Measurements from ENCODE around the gene FAM193B. TPM values are rescaled to one million over a fixed set of nuclear protein-coding genes. Genes with fewer than 3 reads are reported as not detected.

The FAM193B gene
- total and polyA plus RNA-seq, 4 donors, result 14.3 to 31.8 (median 15.8) TPM

DNA sequence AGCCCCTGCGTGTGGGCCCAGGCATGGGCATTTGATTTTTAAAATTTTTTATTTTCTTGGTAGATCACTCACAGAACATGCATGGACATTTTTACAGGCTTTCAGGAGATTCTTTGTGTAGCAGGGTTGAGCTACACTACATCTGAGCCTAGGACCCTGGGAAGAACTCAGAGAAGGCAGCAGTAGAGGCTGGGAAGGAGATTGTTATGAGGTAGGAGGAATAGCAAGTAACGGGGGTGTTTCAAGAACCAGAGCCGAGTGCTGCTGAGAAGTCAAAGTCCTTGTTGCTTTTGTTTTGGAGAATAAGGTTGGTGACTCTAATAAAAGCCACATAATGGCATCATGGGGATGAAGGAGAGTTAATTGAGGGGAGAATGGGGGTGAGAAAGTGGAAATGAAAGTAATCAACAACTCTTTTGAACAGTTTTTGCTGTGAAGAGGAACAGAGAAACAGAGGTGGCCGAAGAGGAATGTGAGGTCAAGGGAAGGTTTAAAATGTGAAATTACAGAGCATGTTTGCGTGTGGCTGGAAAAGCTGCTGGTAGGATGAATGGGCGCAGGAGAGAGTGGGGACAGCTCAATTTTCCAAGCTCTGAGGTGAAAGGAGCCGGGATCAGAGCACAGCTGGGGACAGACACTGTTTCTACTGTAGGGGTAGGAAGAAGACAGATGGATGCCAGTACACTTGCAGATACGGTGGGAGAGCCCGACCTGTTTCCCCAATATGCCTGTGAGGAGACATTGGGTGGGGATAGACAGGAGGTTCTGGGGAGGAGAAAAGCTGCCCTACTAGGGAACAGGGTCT is 52.3 kb downstream of the FAM193B start:
- Histone ChIP-seq H3K36me3 (ENCODE audit: control insufficient read depth in 4 of 4, insufficient read depth in 3 of 4, low read depth in 1 of 4, low read length in 3 of 4) (no peaks in the 10 kb centered on the region), H3K27ac (ENCODE audit: low read depth in 1 of 2, low read length in 2 of 2) (no peak overlapping the region), H3K4me3 (ENCODE audit: low read depth in 1 of 3, low read length in 3 of 3) (no peak overlapping the region), H3K27me3 (ENCODE audit: control insufficient read depth in 4 of 4, insufficient read depth in 4 of 4, low read length in 3 of 4) (no peaks in the 10 kb centered on the region), H3K9ac (ENCODE audit: low read depth in 1 of 2, low read length in 2 of 2) (no peak overlapping the region), H3K9me3 (ENCODE audit: control insufficient read depth in 4 of 4, low read length in 3 of 4) (no peaks in the 10 kb centered on the region), H3K4me1 (ENCODE audit: control insufficient read depth in 4 of 4, insufficient read depth in 4 of 4, low read length in 3 of 4) (peaks cover 0 to 10% (median 4%) of the 10 kb centered on the region in 4 donors)
- DNase-seq (ENCODE audit: low spot score), result no peak
- 61% methylated on average over 9 of the region's 9 CpGs for whole genome bisulfite sequencing
- no peak for TF ChIP-seq GABPA (IDR thresholded peaks at IDR 0.05 in 1 of 2, conservative IDR thresholded peaks at IDR 0.05 in 1 of 2)

DNA sequence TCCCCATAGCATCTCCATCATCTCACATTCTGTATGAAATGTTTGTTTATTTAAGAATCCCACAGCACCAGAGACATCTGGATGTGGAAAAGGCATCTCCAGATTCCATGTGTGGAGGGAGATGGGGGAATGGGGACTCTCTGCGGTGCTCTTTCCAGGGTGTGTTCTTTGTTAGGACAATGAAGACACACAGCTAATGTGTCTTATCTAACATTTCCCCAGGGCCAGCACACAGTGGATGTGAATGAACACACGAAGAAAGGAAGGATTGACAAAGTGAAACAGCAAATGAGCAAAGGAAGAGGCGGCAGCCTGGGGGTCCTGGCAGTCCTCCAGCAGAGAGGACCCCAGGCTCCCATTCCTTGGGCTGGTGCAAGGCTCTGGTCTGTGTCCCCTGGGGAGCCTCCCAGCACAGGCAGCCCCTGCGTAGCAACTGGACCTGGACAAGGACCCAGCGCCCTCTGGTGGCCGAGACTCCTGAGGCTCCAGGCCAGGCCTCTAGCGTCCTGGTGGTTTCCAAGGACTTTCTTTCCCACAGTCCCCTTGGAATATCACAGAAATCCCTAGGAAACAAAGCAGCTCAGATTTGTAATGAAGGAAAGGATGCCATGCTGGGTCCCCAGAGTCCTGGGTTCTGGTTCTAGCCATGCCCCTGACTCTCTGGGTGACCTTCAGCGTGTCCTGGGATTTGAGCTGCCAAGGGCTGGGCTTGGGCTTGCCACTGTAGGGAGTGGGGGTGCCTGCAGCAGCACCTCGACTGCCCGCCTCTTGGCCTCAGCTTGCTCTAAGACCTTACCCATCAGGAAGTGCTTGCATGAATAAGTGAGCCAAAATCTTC is 53.5 kb downstream of the FAM193B start:
- H3K36me3 ChIP-seq (ENCODE audit: control insufficient read depth in 4 of 4, insufficient read depth in 3 of 4, low read depth in 1 of 4, low read length in 3 of 4), result no peaks in the 10 kb centered on the region
- H3K27me3 ChIP-seq (ENCODE audit: control insufficient read depth in 4 of 4, insufficient read depth in 4 of 4, low read length in 3 of 4), result no peaks in the 10 kb centered on the region
- H3K4me3 ChIP-seq (ENCODE audit: low read depth in 1 of 3, low read length in 3 of 3), result no peak overlapping the region
- no peak overlapping the region for H3K9ac ChIP-seq (ENCODE audit: low read depth in 1 of 2, low read length in 2 of 2)
- 23% methylated on average over 10 of the region's 10 CpGs for WGBS
- H3K27ac ChIP-seq (ENCODE audit: low read depth in 1 of 2, low read length in 2 of 2), result no peak overlapping the region
- peak; percentile 94 for DNase-seq (ENCODE audit: low spot score)
- TF ChIP-seq SP1 (IDR thresholded peaks at IDR 0.05) (no peak), HNF4G (IDR thresholded peaks at IDR 0.05) (no peak), HNF4A (conservative IDR thresholded peaks at IDR 0.05) (no peak), RXRA (IDR thresholded peaks at IDR 0.05) (no peak), EGR1 (IDR thresholded peaks at IDR 0.05; ENCODE audit: low read depth in 2 of 2) (no peak), GABPA (IDR thresholded peaks at IDR 0.05 in 1 of 2, conservative IDR thresholded peaks at IDR 0.05 in 1 of 2) (no peak), TAF1 (conservative IDR thresholded peaks at IDR 0.05) (no peak), JUND (IDR thresholded peaks at IDR 0.05) (no peak), RAD21 (IDR thresholded peaks at IDR 0.05) (peak; percentile 84 to 89)
- TF ChIP-seq, protein P1, sequence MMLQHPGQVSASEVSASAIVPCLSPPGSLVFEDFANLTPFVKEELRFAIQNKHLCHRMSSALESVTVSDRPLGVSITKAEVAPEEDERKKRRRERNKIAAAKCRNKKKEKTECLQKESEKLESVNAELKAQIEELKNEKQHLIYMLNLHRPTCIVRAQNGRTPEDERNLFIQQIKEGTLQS (IDR thresholded peaks at IDR 0.05), result no peak
- TF ChIP-seq, protein P2, sequence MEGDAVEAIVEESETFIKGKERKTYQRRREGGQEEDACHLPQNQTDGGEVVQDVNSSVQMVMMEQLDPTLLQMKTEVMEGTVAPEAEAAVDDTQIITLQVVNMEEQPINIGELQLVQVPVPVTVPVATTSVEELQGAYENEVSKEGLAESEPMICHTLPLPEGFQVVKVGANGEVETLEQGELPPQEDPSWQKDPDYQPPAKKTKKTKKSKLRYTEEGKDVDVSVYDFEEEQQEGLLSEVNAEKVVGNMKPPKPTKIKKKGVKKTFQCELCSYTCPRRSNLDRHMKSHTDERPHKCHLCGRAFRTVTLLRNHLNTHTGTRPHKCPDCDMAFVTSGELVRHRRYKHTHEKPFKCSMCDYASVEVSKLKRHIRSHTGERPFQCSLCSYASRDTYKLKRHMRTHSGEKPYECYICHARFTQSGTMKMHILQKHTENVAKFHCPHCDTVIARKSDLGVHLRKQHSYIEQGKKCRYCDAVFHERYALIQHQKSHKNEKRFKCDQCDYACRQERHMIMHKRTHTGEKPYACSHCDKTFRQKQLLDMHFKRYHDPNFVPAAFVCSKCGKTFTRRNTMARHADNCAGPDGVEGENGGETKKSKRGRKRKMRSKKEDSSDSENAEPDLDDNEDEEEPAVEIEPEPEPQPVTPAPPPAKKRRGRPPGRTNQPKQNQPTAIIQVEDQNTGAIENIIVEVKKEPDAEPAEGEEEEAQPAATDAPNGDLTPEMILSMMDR (IDR thresholded peaks at IDR 0.05; ENCODE audit: low read depth, low read length, missing input control), result peak; percentile 89
- TF ChIP-seq, protein P3, sequence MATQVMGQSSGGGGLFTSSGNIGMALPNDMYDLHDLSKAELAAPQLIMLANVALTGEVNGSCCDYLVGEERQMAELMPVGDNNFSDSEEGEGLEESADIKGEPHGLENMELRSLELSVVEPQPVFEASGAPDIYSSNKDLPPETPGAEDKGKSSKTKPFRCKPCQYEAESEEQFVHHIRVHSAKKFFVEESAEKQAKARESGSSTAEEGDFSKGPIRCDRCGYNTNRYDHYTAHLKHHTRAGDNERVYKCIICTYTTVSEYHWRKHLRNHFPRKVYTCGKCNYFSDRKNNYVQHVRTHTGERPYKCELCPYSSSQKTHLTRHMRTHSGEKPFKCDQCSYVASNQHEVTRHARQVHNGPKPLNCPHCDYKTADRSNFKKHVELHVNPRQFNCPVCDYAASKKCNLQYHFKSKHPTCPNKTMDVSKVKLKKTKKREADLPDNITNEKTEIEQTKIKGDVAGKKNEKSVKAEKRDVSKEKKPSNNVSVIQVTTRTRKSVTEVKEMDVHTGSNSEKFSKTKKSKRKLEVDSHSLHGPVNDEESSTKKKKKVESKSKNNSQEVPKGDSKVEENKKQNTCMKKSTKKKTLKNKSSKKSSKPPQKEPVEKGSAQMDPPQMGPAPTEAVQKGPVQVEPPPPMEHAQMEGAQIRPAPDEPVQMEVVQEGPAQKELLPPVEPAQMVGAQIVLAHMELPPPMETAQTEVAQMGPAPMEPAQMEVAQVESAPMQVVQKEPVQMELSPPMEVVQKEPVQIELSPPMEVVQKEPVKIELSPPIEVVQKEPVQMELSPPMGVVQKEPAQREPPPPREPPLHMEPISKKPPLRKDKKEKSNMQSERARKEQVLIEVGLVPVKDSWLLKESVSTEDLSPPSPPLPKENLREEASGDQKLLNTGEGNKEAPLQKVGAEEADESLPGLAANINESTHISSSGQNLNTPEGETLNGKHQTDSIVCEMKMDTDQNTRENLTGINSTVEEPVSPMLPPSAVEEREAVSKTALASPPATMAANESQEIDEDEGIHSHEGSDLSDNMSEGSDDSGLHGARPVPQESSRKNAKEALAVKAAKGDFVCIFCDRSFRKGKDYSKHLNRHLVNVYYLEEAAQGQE (IDR thresholded peaks at IDR 0.05), result no peak
- peaks cover 0 to 13% (median 8%) of the 10 kb centered on the region in 4 donors for H3K4me1 ChIP-seq (ENCODE audit: control insufficient read depth in 4 of 4, insufficient read depth in 4 of 4, low read length in 3 of 4)
- no peaks in the 10 kb centered on the region for H3K9me3 ChIP-seq (ENCODE audit: control insufficient read depth in 4 of 4, low read length in 3 of 4)
